ENCODE measurements around the gene MINDY1.

MINDY1 gene

DNA sequence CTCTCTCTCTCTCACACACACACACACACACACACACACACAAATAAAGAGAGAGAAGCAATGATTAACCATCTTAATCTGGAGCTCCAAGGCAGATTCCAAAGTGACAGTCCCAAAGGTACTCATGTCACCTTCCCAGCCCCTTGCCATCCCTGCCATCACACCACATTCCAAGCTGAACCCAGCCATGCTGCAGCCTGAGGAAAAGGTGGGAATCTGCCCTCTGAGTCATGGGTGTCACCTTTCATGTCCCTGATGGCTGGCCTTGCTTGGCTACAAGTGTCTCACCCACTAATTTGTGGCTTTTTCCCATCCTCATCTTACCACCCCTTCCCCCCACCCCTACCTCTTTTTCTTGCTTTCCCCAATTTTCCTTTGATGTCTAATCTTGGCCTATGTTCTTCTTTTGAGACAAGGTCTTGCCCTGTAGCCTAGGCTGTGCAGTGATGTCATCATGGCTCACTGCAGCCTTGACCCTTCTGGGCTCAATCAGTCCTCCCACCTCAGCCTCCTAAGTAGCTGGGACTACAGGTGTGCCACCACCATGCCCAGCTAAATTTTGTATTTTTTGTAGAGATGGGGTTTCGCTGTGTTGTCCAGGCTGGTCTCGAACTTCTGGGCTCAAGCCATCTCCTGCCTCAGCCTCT is 21.4 kb downstream of the MINDY1 start:
- no peak for DNase-seq (ENCODE audit: low spot score)

DNA sequence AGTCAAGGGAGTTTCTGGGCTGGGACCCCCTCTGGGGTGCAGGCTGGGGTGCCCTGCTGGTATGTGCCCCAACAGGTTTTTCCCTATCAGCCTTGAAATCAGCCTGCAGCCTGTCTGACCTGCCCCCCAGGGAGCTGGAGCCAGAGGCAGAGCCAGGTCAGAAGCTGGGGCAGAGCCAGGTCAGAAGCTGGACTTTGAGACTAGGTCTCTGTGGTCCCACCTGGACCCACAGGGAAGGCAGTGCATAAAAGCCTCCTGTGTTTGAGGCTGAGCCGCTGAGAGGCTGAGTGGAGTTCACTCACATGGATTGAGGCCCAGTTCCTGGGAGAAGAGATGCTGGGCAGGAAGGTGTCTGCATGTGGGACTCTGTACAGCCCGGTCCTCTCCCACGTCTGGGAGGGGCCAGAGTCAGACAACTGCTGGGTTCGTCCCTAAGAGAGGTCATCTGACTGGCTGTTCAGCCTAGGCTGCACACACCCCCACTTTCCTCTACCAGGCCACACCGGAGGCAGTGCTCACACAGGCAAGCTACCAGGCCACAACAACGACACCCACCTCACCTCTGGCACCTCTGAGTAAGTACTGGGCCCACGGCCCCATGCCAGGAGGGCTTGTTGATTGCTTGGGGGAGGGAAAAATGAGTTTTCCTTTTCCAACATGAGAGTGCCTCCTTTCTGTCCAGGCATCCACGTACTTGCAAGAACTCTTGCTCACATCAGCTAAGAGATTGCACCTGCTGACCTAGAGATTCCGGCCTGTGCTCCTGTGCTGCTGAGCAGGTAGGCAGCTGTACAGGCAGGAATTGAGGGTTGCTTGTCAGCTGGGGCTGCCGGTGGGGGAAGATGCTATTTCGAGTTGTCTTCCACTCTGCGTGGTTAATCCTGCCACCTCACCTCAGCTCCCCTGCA is 24.6 kb downstream of the MINDY1 start, which contains the start of gene ANXA9:
TSS of gene ANXA9 (plus strand) at position 488 of the 908 bp plus-strand sequence. CDS start 814 bp downstream, outside the sequence.
- DNase-seq (ENCODE audit: low spot score): no peak

DNA sequence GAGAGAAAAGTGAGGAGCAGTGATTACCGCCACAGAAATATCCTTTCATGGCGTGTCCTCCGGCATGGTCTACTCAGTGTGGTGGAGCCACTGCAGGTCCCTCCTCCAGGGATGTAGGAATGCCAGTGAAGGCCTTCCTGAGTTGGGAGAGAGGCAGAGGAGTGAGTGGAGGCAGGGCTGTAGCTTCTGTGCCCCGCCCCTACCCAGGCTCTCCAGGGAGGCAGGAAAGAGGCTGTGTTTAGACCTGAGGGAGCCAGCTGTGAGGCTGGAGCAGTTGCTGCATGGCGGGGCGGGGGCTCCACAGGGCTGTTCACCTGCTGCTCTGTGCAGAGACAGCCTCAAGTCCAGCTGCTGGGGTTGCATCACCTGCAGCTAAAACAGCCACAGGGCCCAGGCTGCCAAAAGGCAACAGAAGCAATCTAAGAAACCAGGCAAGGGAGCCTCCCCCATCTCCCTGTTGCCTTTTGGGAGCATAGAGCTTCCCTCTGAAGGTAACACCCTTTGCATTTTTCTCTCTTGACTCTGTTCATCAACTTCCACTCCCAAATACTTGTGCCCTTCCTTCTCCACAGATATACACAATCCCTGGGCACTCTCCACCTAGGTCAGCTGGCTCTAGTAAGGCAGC is 25.4 kb downstream of the MINDY1 start:
- no peak for DNase-seq (ENCODE audit: low spot score)

DNA sequence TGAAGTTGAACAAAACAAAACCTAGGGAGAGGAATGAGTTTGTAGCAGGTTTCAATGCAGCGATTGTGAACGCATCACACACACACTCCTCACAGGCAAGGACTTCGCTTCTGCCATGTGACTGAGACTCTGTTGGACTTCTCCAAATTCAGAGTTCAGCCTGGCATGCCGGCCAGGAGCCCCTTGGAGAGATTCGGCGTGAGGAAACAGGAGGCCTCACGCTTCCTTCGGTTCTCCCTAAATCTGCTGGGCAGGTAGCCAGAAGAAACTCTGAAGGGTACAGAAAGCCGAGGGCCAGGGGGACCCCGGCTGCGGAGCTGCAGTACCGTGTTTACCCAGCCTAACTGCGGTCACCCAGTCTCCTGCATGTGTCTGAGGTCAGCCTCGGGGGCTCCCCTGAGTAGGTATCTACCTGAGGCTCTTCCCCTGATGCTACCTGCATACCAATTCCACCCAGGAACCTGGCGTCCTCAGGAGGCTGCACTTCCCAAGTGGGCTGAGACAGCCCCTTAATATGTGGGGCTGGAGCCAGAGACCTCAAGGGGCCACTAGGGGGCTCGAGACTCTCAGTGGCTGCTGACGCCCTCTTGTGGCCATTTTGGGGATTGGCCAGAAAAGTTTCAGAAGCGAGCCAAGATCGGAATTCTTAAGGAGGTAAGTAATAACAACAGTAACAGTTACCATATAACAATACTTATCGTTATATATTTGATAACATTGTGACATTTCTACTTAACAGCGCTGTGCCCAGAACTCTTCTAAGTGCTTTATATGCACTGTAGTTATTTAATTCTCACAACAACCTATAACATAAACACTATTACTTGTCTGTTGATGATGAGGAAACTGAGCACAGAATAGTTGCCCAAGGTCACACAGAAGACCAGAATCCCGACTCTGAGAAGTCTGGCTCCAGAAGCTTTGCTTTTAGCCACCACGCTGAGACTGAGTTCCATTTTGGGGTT is 27.3 kb downstream of the MINDY1 start:
- peak; percentile 86 for DNase-seq (ENCODE audit: low spot score)

DNA sequence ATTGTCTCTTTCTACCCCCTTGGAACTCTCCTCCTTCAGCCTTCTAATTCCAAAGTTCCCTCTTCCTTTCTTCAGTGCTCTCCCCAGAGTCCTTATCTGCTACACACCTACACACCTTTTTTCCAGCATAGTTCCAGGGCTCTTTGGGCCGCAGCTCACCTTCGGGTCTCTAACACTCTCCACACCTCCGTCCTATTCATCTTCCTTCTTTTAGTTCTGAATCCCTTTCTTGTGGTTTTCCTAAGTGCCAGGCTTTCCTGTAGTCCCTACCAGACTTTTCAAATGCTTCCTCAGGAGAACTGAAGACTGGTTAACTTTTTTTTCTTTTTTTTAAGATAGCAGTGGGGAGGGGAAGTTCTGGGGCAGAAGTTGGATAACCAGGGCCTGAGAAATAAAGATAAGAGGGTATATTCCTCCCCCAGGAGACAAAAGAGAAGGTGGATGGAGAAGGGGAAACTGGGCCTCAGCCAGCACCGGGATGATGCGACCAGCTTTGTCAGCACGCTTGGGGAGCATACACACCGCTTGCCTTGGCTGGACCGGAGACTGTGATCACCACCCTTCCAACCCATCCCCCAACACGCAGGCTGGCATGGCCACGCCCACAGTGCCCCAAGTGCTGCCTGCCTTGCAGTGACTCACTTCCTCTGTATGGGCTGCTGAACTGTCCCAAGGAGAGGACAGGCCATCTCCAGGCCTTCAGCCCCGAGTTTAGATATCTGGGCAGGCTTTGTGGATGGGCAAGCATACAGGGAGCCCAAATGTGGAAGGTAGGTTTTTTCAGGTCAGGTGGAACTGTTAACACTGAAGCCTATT is 29.6 kb downstream of the MINDY1 start:
- peak; percentile 92 for DNase-seq (ENCODE audit: low spot score)

DNA sequence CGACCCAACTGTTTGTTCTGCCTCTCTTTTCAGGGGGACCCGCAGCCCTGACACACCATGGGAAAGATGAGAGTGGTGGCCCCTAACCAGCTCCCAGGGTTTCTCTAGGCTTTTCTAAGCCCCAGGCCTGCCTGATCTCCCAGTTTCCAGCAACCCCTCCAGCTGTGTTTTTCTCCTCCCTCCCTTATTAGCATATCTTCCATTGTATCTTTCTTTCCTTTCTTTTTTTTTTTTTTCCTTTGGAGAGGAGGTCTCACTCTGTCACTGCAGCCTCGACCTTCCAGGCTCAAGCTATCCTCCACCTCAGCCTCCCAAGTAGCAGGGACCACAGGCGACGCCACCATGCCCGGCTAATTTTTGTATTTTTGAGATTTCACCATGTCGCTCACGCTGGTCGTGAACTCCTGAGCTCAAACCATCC is 30.3 kb downstream of the MINDY1 start:
- no peak for DNase-seq (ENCODE audit: low spot score)

GRCh38 chr1:150974580-150975478 is 31.9 kb downstream of the MINDY1 start, which contains the start of gene CERS2:
Gene CERS2 (minus strand): TSS chr1:150974835. CDS start chr1:150969090, 5,745 bp downstream.
- peak; percentile 57 for DNase-seq (ENCODE audit: low spot score)

DNA sequence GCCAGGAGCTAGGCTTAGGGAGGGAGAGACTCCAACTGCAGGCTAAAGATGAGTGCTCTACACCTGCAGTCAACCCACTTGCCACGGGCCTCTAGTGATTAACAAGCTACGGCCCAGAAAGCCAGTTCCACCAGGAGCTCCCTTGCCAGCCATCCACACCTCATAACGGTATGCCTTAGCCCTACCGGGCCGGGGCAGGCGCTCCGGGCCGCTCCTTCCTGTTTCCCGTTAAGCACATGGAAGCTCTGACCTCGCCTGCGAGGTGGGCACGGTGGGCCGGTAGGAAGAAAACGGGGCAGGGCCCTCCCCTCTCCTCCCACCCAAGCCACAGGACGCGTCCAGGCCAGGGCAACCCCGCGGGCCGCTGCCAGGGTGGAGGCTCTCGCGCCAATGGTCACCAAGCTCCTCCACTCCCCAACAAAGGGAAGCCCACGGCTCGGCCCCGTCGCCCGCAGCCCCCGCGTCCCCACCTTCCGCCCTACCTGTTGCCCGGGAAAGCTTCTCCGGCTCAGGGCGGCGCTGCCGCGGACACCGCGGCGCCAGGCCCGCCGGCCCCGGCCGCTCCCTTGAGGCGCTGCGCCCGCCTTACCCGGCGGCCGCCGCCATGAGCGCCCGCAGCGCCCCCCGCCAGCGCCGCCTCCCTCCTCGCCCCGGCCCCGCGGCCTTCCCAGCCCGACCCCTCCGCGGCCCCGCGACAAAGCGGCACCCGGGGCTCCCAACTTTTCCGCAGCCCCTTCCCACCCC is 32.7 kb downstream of the MINDY1 start:
- no peak for DNase-seq (ENCODE audit: low spot score)

DNA sequence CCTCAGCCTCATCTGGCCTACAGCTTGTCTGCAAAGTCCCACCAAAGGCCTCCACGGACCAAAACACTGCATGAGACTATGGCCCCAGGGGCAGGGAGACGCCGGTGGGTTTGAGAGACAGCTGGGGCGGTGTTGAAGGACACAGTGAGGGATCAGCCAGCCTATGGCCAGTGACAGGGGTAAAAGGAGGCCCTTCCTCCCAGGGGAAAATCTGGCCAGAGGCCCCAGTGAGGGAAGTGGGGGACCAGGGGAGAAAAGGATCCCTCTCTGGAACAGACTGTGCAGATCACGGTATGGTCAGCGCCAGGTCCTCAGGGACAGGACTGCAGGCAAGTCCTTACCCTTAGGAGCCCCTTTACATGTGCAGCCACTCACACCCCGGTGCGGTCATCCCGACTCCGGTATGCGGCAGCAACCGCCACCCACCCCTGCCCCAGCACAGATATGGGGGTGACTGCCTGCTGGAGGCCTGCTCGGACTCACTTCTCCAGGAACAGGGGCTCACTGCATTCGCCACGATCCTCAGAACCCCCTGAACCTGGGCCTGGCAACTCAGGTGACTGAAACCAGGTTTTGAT is 33.4 kb downstream of the MINDY1 start:
- DNase-seq (ENCODE audit: low spot score): no peak

- no peak for DNase-seq (ENCODE audit: low spot score)
Measured at GRCh38 chr1:150972417-150972940, 34.2 kb downstream of the MINDY1 start.

DNA sequence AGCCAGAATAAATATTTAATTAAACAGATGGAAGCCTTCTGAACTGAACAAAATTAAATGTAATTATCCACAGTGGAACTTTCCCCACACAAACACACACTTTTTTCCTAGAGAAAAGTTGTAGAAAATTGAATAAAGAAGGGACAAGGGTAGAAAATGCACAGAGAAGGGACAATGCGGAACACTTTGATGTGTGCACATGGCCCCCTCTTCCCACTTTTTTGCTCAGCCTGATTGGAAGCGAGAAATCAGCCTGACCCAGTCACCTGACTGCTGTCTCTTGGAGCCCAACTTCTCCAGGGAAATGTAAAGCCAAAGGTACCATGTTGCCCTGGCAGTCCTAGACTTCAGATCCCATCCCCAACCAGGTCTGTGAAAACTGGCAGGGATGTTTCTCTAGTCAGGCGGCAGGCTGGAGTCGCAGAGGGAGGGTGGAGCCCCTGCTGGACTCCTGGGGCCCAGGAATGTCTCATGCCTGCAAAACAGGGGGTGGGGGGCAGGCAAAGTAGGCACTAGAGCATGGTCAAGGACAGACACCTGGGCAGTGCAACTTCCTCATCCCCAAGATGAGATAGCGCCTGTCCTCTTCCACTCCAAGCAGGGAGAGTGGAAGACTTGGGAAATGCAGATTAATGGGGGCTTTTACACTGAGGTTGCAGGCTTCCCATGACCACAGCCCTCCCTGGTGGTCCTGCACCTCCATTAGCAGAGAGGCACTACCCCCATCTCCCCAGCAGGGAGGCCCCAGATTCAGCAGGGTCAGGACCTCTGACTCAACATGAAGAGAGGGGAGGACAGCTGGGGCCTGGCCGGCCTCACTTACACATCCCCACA is 34.9 kb downstream of the MINDY1 start:
- DNase-seq (ENCODE audit: low spot score): no peak

- peak; percentile 62 for DNase-seq (ENCODE audit: low spot score)
Measured at GRCh38 chr1:150970808-150971582, 35.7 kb downstream of the MINDY1 start.

DNA sequence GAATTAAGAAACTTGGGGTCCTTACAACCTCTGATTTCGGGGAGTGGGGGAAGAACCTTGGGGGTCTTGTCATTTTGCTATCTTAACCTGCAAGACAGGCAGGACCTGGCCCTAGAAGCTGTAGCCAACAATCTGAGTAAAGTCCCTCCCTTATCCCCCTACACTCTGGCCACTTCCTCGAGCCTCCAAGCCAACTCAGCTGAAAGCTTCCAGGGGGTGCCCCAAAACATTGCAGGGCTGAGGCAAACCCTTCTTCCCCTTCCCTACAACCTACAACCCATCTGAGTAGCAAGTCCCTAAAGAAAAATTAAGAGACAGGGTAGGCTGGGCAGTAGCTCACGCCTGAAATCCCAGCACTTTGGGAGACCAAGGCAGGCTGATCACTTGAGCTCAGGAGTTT is 37.1 kb downstream of the MINDY1 start:
- DNase-seq (ENCODE audit: low spot score): no peak

DNA sequence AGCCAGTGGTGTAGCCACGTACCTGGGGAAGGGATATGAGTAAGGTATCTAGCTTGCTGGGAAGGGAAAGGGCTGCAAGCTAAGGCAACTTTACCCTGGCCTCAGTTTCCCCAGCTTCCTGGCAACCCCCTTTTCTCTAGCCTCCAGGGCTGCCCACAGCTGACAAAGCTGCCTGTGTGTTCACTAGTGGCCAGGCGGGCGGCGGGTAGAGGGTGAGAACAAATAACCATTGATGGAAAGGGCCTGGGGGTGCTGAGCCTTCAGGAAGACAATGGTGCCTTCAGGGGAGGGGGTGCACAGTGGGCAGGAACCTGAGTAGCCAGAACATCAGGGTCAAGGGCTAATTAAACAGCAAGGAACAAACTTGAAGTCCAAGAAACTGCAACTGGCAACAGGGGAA is 38.2 kb downstream of the MINDY1 start:
- peak; percentile 90 for DNase-seq (ENCODE audit: low spot score)

- DNase-seq (ENCODE audit: low spot score): no peak
Measured at GRCh38 chr1:150967936-150968335, 38.8 kb downstream of the MINDY1 start.

DNA sequence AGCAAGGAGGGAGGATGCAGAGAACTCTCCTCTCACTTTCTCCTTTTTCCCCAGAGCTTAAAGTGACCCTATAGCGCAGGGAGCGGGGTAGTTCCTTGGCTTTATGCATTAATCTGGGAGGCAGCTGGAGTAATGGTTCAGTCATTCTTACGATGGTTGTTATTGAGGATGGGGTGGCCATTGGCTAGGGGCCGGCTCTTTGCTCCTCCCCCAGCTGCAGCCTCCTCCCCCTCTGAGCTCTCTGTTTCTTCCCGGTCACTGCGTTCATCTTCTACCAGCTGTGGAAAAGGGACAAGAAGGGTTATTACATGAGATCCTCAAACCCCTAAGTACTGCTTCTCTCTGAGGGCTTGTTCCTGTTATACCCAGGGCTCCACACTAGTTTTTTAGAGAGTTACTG is 40.7 kb downstream of the MINDY1 start:
- DNase-seq (ENCODE audit: low spot score): peak; percentile 57
